GM12873 (cell line): ENCODE results near the gene PRSS56.

Experiments used
- CTCF ChIP-seq: IDR thresholded peaks from 2 replicates; pipeline ENCODE4 v1.5.1; 2012; ENCODE audit warnings: low read depth, mild to moderate bottlenecking, moderate library complexity, low read length, control low read depth; ENCODE audit not compliant: insufficient read depth; ENCODE audit errors: missing control alignments

PRSS56 gene

GRCh38 chr2:232525791-232526371 is 5.7 kb downstream of the PRSS56 start, which contains the start of gene CHRND:
CHRND (plus strand) TSS chr2:232526160; CDS start chr2:232526216, 56 bp downstream.
- no peak for TF ChIP-seq CTCF

- no peak for TF ChIP-seq CTCF
Observed at GRCh38 chr2:232526372-232526941, 6.3 kb downstream of the PRSS56 start.

- no peak for TF ChIP-seq CTCF
Observed at GRCh38 chr2:232527905-232528470, 7.8 kb downstream of the PRSS56 start.

GRCh38 chr2:232528746-232529460 is 8.7 kb downstream of the PRSS56 start:
- no peak for TF ChIP-seq CTCF

- no peak for TF ChIP-seq CTCF
Observed at GRCh38 chr2:232529806-232530547, 9.8 kb downstream of the PRSS56 start.

GRCh38 chr2:232530626-232531260 is 10.6 kb downstream of the PRSS56 start:
- TF ChIP-seq CTCF, result no peak
